Body of pancreas (tissue), 4 donors: ENCODE data around the gene ALDH1A3. TPM values are rescaled to one million over a fixed set of nuclear protein-coding genes. Genes with fewer than 3 reads are reported as not detected.
"Not testable (repeated sequence)": the region's sequence is repeated elsewhere in the genome, so short reads cannot be mapped to it uniquely, and the experiment has no call there.

Experiments used
- ATAC-seq: fragments of 150-250 bp; one replicate; pipeline ENCODE4 v1.9.1; 2016
- DNase-seq, 4 donors: peaks; one replicate each; pipeline ENCODE4 v3.0.0-alpha.2; 2019
- H3K27ac ChIP-seq, 4 donors: fragments of 200-600 bp; sonication (generic); 1 replicate in 3 of 4; 2 replicates in 1 of 4; pipeline versions ENCODE4 v1.5.1 to v1.6.1; 2016 to 2019; ENCODE audit warnings: mild to moderate bottlenecking in 1 of 4, mixed read lengths in 1 of 4, moderate library complexity in 1 of 4
- H3K27me3 ChIP-seq, 2 donors: fragments of 200-600 bp; sonication (generic); one replicate each; pipeline ENCODE4 v1.6.0; 2016; ENCODE audit warnings: mild to moderate bottlenecking in 1 of 2
- H3K36me3 ChIP-seq, 2 donors: fragments of 200-600 bp; sonication (generic); replicated peaks in 1 of 2; 2 replicates each; pipeline ENCODE4 v1.5.1; 2016; ENCODE audit warnings: low read depth in 2 of 2; ENCODE audit not compliant: insufficient read depth in 1 of 2
- H3K4me1 ChIP-seq: fragments of 200-600 bp; sonication (generic); one replicate; pipeline ENCODE4 v1.6.0; 2016
- H3K4me3 ChIP-seq, 2 donors: fragments of 200-600 bp; sonication (generic); 1 replicate in 1 of 2; 2 replicates in 1 of 2; pipeline ENCODE4 v1.5.1; 2016 to 2019
- H3K9me3 ChIP-seq, 3 donors: fragments of 200-600 bp; sonication (generic); 1 replicate in 2 of 3; 2 replicates in 1 of 3; pipeline ENCODE4 v1.5.1; 2016
- CTCF ChIP-seq, 7 experiments: fragments of 450-650 bp in 4 of 7; fragments of 200-600 bp in 3 of 7; sonication (generic) in 3 of 7; IDR thresholded peaks; one replicate each; pipeline ENCODE4 v1.5.1; 2016 to 2019; ENCODE audit warnings: antibody characterized with exemption in 7 of 7
- POLR2A ChIP-seq, 3 donors: fragments of 450-650 bp; IDR thresholded peaks; one replicate each; pipeline ENCODE4 v1.6.1; 2016; ENCODE audit warnings: antibody characterized with exemption in 3 of 3, mild to moderate bottlenecking in 2 of 3
- WGBS, 2 donors: methylation state at CpG; one replicate each; pipeline ENCODE4 v1.1.5; 2017; 5-methylcytosine and 5-hydroxymethylcytosine counted together
- intact Hi-C: fragments of 100-400 bp; cut with DNase I; formaldehyde crosslinking; loops from one replicate; pipeline ENCODE4 v1.15.1; 2023
- total RNA-seq, 2 donors: library from RNA; depleted of rRNA; stranded (reverse); fragments of >200 nt; gene quantifications; one replicate each; pipeline ENCODE4 v1.1.0, GENCODE V29; 2016

The ALDH1A3 gene
- total RNA-seq, 2 donors from 2014 or later: 19.5 to 33.9 TPM

- peak; percentile 65 to 85 (median 68) for DNase-seq
- H3K27me3 ChIP-seq: no peaks in the 10 kb centered on the region
- H3K27ac ChIP-seq: peak overlapping the region in 3 of 4 donors; percentile 10 to 38 (median 21)
- no peaks in the 10 kb centered on the region for H3K9me3 ChIP-seq
- H3K4me1 ChIP-seq: peaks cover 9% of the 10 kb centered on the region
- TF ChIP-seq CTCF (IDR thresholded peaks at IDR 0.05) (peak in 5 of 7 experiments; percentile 10 to 58 (median 51)), POLR2A (IDR thresholded peaks at IDR 0.05) (peak in 2 of 3 donors; percentile 19 to 30)
- H3K4me3 ChIP-seq: peak overlapping the region; percentile 21 to 22
- peak; percentile 85 for ATAC-seq
- intact Hi-C loops: no loop called here
- no peaks in the 10 kb centered on the region for H3K36me3 ChIP-seq
- 11 to 39% methylated on average over 16 to 47 of the region's 47 CpGs for WGBS, 2 donors
Measured at GRCh38 chr15:100849021-100849854, 30.4 kb upstream of the ALDH1A3 start.

- no peaks in the 10 kb centered on the region for H3K36me3 ChIP-seq
- peaks cover 9% of the 10 kb centered on the region for H3K4me1 ChIP-seq
- intact Hi-C loops: no loop called here
- 5 to 39% methylated on average over 5 to 18 of the region's 22 CpGs for WGBS, 2 donors
- H3K9me3 ChIP-seq: no peaks in the 10 kb centered on the region
- peak overlapping the region in 1 of 4 donors; percentile 38 for H3K27ac ChIP-seq
- TF ChIP-seq POLR2A (IDR thresholded peaks at IDR 0.05) (peak in 1 of 3 donors; percentile 16), CTCF (IDR thresholded peaks at IDR 0.05) (no peak)
- no peaks in the 10 kb centered on the region for H3K27me3 ChIP-seq
- DNase-seq (no peak), ATAC-seq (no peak)
- H3K4me3 ChIP-seq: peak overlapping the region; percentile 21 to 22
Measured at GRCh38 chr15:100849855-100850218, 29.8 kb upstream of the ALDH1A3 start.

GRCh38 chr15:100851428-100852015, 28.1 kb upstream of the ALDH1A3 start:
- DNase-seq, H3K4me1 ChIP-seq, intact Hi-C loops, ATAC-seq, H3K9me3 ChIP-seq, H3K27me3 ChIP-seq, H3K36me3 ChIP-seq, H3K4me3 ChIP-seq, H3K27ac ChIP-seq: not testable (repeated sequence)
- 90 to 96% methylated on average over 12 of the region's 12 CpGs for WGBS, 2 donors

GRCh38 chr15:100852630-100853029, 27.0 kb upstream of the ALDH1A3 start:
- TF ChIP-seq CTCF (IDR thresholded peaks at IDR 0.05) (no peak), POLR2A (IDR thresholded peaks at IDR 0.05) (no peak)
- Histone ChIP-seq H3K9me3 (no peaks in the 10 kb centered on the region), H3K27ac (no peak overlapping the region), H3K4me1 (peaks cover 9% of the 10 kb centered on the region), H3K27me3 (no peaks in the 10 kb centered on the region), H3K36me3 (no peaks in the 10 kb centered on the region), H3K4me3 (no peak overlapping the region)
- intact Hi-C loops: no loop called here
- no peak for ATAC-seq
- 77 to 83% methylated on average over 4 of the region's 4 CpGs for WGBS, 2 donors
- no peak for DNase-seq

- TF ChIP-seq CTCF (IDR thresholded peaks at IDR 0.05) (no peak), POLR2A (IDR thresholded peaks at IDR 0.05) (no peak)
- Histone ChIP-seq H3K4me3 (no peak overlapping the region), H3K9me3 (no peaks in the 10 kb centered on the region), H3K27ac (no peak overlapping the region), H3K36me3 (no peaks in the 10 kb centered on the region), H3K27me3 (no peaks in the 10 kb centered on the region), H3K4me1 (peaks cover 6% of the 10 kb centered on the region)
- intact Hi-C loops: no loop called here
- ATAC-seq: no peak
- DNase-seq: no peak
- WGBS, 2 donors: 74 to 77% methylated on average over 14 to 15 of the region's 15 CpGs
Measured at GRCh38 chr15:100853676-100854440, 25.8 kb upstream of the ALDH1A3 start.
